GM23338 (cell line): ENCODE data around the gene CCDC24.

Experiments
- CREB1 ChIP-seq: fragments of 250-450 bp; sonication (Bioruptor Pico); IDR thresholded peaks from 2 replicates; pipeline ENCODE4 v1.5.0; 2020; ENCODE audit warnings: low read depth, mild to moderate bottlenecking, moderate library complexity
- EZH2 ChIP-seq: fragments of 200-600 bp; sonication (generic); IDR thresholded peaks from one replicate; pipeline ENCODE4 v1.8.0; 2017; ENCODE audit warnings: antibody characterized with exemption, mild to moderate bottlenecking, low read depth; ENCODE audit not compliant: unreplicated experiment
- EZH2phosphoT487 ChIP-seq: fragments of 200-600 bp; sonication (generic); IDR thresholded peaks from one replicate; pipeline ENCODE4 v1.8.1; 2018; ENCODE audit warnings: antibody characterized with exemption; ENCODE audit not compliant: unreplicated experiment
- JUNB ChIP-seq: IDR thresholded peaks from one replicate; pipeline ENCODE4 v1.6.1; 2016; ENCODE audit warnings: antibody characterized with exemption; ENCODE audit not compliant: unreplicated experiment
- NANOG ChIP-seq: IDR thresholded peaks from 2 replicates; pipeline ENCODE4 v1.6.1; 2016; ENCODE audit warnings: antibody characterized with exemption, borderline replicate concordance
- POLR2AphosphoS5 ChIP-seq: IDR thresholded peaks from 2 replicates; pipeline ENCODE4 v1.6.1; 2016; ENCODE audit warnings: antibody characterized with exemption, low read depth
- STAT1 ChIP-seq: IDR thresholded peaks from one replicate; pipeline ENCODE4 v1.6.1; 2016; ENCODE audit warnings: antibody characterized with exemption; ENCODE audit not compliant: unreplicated experiment
- ZNF114 ChIP-seq: fragments of 250-450 bp; sonication (Bioruptor Pico); IDR thresholded peaks from 2 replicates; pipeline ENCODE4 v1.5.0; 2020; ENCODE audit warnings: mild to moderate bottlenecking, moderate library complexity
- ZNF331 ChIP-seq: fragments of 250-450 bp; sonication (Bioruptor Pico); IDR thresholded peaks from 2 replicates; pipeline ENCODE4 v1.5.0; 2020; ENCODE audit warnings: low read depth, mild to moderate bottlenecking, moderate library complexity
- TF ChIP-seq, protein P1 (sequence below), 2 experiments: fragments of 200-600 bp in 1 of 2; sonication (generic) in 1 of 2; conservative IDR thresholded peaks; 2 replicates each; pipeline versions ENCODE4 v1.5.1 to v1.6.1; 2016 to 2017; ENCODE audit warnings: antibody characterized with exemption in 2 of 2, low read depth in 2 of 2, mild to moderate bottlenecking in 2 of 2, moderate library complexity in 1 of 2
- TF ChIP-seq, protein P2 (sequence below): IDR thresholded peaks from one replicate; pipeline ENCODE4 v1.6.1; 2018; ENCODE audit warnings: antibody characterized with exemption; ENCODE audit not compliant: unreplicated experiment
- TF ChIP-seq, protein P3 (sequence below): IDR thresholded peaks from 2 replicates; pipeline ENCODE4 v1.6.1; 2016; ENCODE audit warnings: antibody characterized with exemption
- TF ChIP-seq, protein P4 (sequence below): fragments of 250-450 bp; sonication (Bioruptor Pico); IDR thresholded peaks from 2 replicates; pipeline ENCODE4 v1.5.0; 2020; ENCODE audit warnings: mild to moderate bottlenecking, moderate library complexity

DNA sequence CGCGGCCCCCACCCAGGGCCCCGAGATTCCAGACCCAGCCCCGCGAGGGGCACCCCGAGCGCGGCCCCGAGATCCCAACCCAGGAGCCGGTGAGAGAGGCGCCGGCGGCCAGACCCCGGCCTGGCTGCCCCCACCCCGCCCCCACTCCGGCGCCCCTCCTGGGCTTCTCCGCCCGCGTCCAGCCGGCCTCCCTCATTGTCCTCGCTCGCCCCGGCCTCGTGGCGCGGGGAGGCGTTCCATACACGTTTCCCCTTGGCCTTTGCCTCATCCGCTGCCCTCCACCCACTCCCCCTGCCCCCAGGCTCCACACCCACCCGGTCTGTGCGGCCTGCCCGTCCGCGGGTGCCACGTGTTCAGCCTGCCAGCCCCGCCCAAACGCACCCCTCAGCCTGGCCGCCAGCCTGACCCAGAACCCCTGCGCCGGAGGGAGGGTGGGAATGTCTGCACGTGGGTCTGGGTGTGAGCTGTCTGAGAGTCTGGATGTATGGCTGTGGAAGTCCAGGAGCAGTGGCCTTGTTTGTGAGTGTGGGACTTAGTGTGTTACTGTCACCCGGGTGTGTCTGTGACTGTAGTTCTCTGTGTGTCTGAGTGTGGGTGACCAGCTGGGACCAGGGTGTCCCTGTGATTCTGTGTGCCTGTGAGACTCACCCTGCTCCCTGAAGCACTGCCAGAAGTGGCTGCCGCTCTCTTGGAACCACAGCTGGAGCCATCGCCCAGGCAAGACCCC lies 11.7 kb upstream of the CCDC24 start:
- TF ChIP-seq, protein P1, sequence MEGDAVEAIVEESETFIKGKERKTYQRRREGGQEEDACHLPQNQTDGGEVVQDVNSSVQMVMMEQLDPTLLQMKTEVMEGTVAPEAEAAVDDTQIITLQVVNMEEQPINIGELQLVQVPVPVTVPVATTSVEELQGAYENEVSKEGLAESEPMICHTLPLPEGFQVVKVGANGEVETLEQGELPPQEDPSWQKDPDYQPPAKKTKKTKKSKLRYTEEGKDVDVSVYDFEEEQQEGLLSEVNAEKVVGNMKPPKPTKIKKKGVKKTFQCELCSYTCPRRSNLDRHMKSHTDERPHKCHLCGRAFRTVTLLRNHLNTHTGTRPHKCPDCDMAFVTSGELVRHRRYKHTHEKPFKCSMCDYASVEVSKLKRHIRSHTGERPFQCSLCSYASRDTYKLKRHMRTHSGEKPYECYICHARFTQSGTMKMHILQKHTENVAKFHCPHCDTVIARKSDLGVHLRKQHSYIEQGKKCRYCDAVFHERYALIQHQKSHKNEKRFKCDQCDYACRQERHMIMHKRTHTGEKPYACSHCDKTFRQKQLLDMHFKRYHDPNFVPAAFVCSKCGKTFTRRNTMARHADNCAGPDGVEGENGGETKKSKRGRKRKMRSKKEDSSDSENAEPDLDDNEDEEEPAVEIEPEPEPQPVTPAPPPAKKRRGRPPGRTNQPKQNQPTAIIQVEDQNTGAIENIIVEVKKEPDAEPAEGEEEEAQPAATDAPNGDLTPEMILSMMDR (conservative IDR thresholded peaks at IDR 0.05; ENCODE audit: low read depth in 2 of 2) = no peak
- TF ChIP-seq EZH2 = no peak
- TF ChIP-seq POLR2AphosphoS5 = 0 out of 2 replicates have a peak, but pooled peaks have one; percentile 46
- no peak for TF ChIP-seq EZH2phosphoT487
- TF ChIP-seq CREB1 (CRISPR knock-in tag) = no peak
- TF ChIP-seq, protein P2, sequence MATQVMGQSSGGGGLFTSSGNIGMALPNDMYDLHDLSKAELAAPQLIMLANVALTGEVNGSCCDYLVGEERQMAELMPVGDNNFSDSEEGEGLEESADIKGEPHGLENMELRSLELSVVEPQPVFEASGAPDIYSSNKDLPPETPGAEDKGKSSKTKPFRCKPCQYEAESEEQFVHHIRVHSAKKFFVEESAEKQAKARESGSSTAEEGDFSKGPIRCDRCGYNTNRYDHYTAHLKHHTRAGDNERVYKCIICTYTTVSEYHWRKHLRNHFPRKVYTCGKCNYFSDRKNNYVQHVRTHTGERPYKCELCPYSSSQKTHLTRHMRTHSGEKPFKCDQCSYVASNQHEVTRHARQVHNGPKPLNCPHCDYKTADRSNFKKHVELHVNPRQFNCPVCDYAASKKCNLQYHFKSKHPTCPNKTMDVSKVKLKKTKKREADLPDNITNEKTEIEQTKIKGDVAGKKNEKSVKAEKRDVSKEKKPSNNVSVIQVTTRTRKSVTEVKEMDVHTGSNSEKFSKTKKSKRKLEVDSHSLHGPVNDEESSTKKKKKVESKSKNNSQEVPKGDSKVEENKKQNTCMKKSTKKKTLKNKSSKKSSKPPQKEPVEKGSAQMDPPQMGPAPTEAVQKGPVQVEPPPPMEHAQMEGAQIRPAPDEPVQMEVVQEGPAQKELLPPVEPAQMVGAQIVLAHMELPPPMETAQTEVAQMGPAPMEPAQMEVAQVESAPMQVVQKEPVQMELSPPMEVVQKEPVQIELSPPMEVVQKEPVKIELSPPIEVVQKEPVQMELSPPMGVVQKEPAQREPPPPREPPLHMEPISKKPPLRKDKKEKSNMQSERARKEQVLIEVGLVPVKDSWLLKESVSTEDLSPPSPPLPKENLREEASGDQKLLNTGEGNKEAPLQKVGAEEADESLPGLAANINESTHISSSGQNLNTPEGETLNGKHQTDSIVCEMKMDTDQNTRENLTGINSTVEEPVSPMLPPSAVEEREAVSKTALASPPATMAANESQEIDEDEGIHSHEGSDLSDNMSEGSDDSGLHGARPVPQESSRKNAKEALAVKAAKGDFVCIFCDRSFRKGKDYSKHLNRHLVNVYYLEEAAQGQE = no peak
- TF ChIP-seq NANOG = no peak
- TF ChIP-seq, protein P3, sequence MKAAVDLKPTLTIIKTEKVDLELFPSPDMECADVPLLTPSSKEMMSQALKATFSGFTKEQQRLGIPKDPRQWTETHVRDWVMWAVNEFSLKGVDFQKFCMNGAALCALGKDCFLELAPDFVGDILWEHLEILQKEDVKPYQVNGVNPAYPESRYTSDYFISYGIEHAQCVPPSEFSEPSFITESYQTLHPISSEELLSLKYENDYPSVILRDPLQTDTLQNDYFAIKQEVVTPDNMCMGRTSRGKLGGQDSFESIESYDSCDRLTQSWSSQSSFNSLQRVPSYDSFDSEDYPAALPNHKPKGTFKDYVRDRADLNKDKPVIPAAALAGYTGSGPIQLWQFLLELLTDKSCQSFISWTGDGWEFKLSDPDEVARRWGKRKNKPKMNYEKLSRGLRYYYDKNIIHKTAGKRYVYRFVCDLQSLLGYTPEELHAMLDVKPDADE = no peak
- no peak for TF ChIP-seq JUNB
- TF ChIP-seq STAT1 = no peak
- TF ChIP-seq, protein P4, sequence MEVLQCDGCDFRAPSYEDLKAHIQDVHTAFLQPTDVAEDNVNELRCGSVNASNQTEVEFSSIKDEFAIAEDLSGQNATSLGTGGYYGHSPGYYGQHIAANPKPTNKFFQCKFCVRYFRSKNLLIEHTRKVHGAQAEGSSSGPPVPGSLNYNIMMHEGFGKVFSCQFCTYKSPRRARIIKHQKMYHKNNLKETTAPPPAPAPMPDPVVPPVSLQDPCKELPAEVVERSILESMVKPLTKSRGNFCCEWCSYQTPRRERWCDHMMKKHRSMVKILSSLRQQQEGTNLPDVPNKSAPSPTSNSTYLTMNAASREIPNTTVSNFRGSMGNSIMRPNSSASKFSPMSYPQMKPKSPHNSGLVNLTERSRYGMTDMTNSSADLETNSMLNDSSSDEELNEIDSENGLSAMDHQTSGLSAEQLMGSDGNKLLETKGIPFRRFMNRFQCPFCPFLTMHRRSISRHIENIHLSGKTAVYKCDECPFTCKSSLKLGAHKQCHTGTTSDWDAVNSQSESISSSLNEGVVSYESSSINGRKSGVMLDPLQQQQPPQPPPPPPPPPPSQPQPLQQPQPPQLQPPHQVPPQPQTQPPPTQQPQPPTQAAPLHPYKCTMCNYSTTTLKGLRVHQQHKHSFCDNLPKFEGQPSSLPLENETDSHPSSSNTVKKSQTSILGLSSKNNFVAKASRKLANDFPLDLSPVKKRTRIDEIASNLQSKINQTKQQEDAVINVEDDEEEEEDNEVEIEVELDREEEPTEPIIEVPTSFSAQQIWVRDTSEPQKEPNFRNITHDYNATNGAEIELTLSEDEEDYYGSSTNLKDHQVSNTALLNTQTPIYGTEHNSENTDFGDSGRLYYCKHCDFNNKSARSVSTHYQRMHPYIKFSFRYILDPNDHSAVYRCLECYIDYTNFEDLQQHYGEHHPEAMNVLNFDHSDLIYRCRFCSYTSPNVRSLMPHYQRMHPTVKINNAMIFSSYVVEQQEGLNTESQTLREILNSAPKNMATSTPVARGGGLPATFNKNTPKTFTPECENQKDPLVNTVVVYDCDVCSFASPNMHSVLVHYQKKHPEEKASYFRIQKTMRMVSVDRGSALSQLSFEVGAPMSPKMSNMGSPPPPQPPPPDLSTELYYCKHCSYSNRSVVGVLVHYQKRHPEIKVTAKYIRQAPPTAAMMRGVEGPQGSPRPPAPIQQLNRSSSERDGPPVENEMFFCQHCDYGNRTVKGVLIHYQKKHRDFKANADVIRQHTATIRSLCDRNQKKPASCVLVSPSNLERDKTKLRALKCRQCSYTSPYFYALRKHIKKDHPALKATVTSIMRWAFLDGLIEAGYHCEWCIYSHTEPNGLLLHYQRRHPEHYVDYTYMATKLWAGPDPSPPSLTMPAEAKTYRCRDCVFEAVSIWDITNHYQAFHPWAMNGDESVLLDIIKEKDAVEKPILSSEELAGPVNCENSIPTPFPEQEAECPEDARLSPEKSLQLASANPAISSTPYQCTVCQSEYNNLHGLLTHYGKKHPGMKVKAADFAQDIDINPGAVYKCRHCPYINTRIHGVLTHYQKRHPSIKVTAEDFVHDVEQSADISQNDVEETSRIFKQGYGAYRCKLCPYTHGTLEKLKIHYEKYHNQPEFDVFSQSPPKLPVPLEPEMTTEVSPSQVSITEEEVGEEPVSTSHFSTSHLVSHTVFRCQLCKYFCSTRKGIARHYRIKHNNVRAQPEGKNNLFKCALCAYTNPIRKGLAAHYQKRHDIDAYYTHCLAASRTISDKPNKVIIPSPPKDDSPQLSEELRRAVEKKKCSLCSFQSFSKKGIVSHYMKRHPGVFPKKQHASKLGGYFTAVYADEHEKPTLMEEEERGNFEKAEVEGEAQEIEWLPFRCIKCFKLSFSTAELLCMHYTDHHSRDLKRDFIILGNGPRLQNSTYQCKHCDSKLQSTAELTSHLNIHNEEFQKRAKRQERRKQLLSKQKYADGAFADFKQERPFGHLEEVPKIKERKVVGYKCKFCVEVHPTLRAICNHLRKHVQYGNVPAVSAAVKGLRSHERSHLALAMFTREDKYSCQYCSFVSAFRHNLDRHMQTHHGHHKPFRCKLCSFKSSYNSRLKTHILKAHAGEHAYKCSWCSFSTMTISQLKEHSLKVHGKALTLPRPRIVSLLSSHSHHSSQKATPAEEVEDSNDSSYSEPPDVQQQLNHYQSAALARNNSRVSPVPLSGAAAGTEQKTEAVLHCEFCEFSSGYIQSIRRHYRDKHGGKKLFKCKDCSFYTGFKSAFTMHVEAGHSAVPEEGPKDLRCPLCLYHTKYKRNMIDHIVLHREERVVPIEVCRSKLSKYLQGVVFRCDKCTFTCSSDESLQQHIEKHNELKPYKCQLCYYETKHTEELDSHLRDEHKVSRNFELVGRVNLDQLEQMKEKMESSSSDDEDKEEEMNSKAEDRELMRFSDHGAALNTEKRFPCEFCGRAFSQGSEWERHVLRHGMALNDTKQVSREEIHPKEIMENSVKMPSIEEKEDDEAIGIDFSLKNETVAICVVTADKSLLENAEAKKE (CRISPR knock-in tag) = no peak
- no peak for TF ChIP-seq ZNF114 (CRISPR knock-in tag)
- no peak for TF ChIP-seq ZNF331 (CRISPR knock-in tag)
